Measurements from ENCODE around the gene HPN.

DNA sequence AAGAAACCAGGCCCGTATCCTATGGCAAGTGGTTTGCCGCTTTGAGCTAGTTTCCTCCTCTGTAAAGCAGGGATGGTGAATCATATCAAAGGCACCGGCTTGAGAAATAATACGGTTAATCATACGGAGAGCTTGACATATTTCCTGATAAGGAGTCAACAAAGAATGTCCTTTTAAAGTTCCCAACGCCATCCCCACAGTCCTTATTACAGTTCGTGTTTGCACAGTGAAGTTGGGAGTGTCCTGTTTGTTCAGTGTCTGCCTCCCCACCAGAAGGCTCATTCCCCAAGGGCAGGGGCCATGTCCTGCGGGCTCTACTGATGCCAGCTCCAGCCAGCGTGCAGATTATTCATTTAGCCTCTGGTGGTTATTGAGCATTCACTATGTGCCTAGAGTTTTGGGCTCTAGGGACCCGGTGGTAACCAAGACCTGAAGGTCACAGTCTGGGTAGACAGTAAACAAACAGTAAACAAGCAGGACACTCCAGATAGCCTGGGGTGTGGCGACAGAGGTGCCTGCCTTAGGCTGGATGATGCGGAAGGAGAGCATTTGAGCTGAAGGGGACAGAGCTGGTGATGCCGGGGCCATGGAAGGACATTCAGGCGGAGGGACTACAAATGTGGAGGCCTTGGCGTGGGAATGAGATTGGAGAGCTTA, 35.1 kb upstream of the HPN start:
- TF ChIP-seq, protein P1, sequence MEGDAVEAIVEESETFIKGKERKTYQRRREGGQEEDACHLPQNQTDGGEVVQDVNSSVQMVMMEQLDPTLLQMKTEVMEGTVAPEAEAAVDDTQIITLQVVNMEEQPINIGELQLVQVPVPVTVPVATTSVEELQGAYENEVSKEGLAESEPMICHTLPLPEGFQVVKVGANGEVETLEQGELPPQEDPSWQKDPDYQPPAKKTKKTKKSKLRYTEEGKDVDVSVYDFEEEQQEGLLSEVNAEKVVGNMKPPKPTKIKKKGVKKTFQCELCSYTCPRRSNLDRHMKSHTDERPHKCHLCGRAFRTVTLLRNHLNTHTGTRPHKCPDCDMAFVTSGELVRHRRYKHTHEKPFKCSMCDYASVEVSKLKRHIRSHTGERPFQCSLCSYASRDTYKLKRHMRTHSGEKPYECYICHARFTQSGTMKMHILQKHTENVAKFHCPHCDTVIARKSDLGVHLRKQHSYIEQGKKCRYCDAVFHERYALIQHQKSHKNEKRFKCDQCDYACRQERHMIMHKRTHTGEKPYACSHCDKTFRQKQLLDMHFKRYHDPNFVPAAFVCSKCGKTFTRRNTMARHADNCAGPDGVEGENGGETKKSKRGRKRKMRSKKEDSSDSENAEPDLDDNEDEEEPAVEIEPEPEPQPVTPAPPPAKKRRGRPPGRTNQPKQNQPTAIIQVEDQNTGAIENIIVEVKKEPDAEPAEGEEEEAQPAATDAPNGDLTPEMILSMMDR (conservative IDR thresholded peaks at IDR 0.05; ENCODE audit: low read depth in 2 of 2): no peak
- TF ChIP-seq, protein P2, sequence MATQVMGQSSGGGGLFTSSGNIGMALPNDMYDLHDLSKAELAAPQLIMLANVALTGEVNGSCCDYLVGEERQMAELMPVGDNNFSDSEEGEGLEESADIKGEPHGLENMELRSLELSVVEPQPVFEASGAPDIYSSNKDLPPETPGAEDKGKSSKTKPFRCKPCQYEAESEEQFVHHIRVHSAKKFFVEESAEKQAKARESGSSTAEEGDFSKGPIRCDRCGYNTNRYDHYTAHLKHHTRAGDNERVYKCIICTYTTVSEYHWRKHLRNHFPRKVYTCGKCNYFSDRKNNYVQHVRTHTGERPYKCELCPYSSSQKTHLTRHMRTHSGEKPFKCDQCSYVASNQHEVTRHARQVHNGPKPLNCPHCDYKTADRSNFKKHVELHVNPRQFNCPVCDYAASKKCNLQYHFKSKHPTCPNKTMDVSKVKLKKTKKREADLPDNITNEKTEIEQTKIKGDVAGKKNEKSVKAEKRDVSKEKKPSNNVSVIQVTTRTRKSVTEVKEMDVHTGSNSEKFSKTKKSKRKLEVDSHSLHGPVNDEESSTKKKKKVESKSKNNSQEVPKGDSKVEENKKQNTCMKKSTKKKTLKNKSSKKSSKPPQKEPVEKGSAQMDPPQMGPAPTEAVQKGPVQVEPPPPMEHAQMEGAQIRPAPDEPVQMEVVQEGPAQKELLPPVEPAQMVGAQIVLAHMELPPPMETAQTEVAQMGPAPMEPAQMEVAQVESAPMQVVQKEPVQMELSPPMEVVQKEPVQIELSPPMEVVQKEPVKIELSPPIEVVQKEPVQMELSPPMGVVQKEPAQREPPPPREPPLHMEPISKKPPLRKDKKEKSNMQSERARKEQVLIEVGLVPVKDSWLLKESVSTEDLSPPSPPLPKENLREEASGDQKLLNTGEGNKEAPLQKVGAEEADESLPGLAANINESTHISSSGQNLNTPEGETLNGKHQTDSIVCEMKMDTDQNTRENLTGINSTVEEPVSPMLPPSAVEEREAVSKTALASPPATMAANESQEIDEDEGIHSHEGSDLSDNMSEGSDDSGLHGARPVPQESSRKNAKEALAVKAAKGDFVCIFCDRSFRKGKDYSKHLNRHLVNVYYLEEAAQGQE (IDR thresholded peaks at IDR 0.05; ENCODE audit: unreplicated experiment): no peak
- TF ChIP-seq EZH2phosphoT487 (IDR thresholded peaks at IDR 0.05; ENCODE audit: unreplicated experiment) (no peak), ZNF114 (CRISPR knock-in tag; IDR thresholded peaks at IDR 0.05) (no peak), EZH2 (IDR thresholded peaks at IDR 0.05; ENCODE audit: low read depth, unreplicated experiment) (no peak), POLR2AphosphoS5 (IDR thresholded peaks at IDR 0.05; ENCODE audit: low read depth) (no peak), JUNB (IDR thresholded peaks at IDR 0.05; ENCODE audit: unreplicated experiment) (no peak), NANOG (IDR thresholded peaks at IDR 0.05; ENCODE audit: borderline replicate concordance) (no peak)
- TF ChIP-seq, protein P3, sequence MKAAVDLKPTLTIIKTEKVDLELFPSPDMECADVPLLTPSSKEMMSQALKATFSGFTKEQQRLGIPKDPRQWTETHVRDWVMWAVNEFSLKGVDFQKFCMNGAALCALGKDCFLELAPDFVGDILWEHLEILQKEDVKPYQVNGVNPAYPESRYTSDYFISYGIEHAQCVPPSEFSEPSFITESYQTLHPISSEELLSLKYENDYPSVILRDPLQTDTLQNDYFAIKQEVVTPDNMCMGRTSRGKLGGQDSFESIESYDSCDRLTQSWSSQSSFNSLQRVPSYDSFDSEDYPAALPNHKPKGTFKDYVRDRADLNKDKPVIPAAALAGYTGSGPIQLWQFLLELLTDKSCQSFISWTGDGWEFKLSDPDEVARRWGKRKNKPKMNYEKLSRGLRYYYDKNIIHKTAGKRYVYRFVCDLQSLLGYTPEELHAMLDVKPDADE (IDR thresholded peaks at IDR 0.05): no peak

Measured in GM23338 (cell line).